ENCODE measurements around the gene STARD4. TPM values are rescaled to one million over a fixed set of nuclear protein-coding genes. Genes with fewer than 3 reads are reported as not detected.

Gene STARD4
- total and polyA plus RNA-seq, 7 experiments from 2014 or later: 3.7 to 70.8 (median 12.3) TPM

DNA sequence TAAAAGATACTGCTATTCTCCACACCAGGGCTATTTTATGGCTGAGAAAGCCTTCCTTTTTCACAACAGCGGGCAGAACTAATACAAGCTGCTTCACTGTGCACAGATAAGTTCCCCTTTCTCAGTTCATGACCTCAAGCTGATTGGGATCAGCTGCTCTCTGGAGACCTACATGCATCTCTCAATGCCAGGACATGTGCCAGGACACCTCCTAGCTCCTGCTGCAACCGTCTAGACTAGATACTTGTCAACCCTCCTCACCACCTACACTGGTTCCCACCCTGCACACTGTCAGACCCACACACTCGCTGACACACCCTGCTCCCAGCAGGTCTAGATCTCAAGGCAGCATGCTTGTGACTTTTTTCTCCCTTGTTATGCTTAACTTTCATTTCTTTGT is 39.8 kb downstream of the STARD4 start:
- ChIA-PET POLR2A (no interaction called here), CTCF (no interaction called here)
- Histone ChIP-seq H3K4me1 (ENCODE audit: control insufficient read depth in 2 of 2, insufficient read depth in 2 of 2, low read length in 2 of 2) (no peaks in the 10 kb centered on the region), H3K27ac (ENCODE audit: low read depth, low read length) (no peak overlapping the region), H3K9me3 (ENCODE audit: control insufficient read depth in 2 of 3, low read length in 3 of 3) (no peaks in the 10 kb centered on the region), H3K27me3 (ENCODE audit: control insufficient read depth in 2 of 2, insufficient read depth in 2 of 2, low read length in 2 of 2) (no peaks in the 10 kb centered on the region), H3K4me3 (ENCODE audit: low read length) (no peak overlapping the region), H3K36me3 (ENCODE audit: control insufficient read depth in 2 of 3, insufficient read depth in 3 of 3, low read length in 3 of 3) (peaks cover 0 to 42% (median 6%) of the 10 kb centered on the region in 3 experiments)
- intact Hi-C loops (cut with micrococcal nuclease): no loop called here
- peaks cover 0 to 43% (median 30%) of the 10 kb centered on the region in 5 donors for H3K36me3 Mint-ChIP-seq
- ATAC-seq (peak; percentile 59), DNase-seq (no peak)
- no peak overlapping the region for H3K4me3 Mint-ChIP-seq
- H3K27me3 Mint-ChIP-seq: no peaks in the 10 kb centered on the region
- peak overlapping the region in 7 of 9 donors; percentile 28 to 88 (median 39) for H3K27ac Mint-ChIP-seq
- peaks cover 0 to 3% (median 0%) of the 10 kb centered on the region in 11 donors for H3K9me3 Mint-ChIP-seq
- H3K4me1 Mint-ChIP-seq: peaks cover 0 to 8% (median 5%) of the 10 kb centered on the region in 7 donors

GRCh38 chr5:111472096-111472495 is 40.2 kb downstream of the STARD4 start:
- DNase-seq: no peak
- Histone ChIP-seq H3K4me1 (ENCODE audit: control insufficient read depth in 2 of 2, insufficient read depth in 2 of 2, low read length in 2 of 2) (no peaks in the 10 kb centered on the region), H3K27ac (ENCODE audit: low read depth, low read length) (no peak overlapping the region), H3K36me3 (ENCODE audit: control insufficient read depth in 2 of 3, insufficient read depth in 3 of 3, low read length in 3 of 3) (peaks cover 0 to 37% (median 6%) of the 10 kb centered on the region in 3 experiments), H3K9me3 (ENCODE audit: control insufficient read depth in 2 of 3, low read length in 3 of 3) (no peaks in the 10 kb centered on the region), H3K27me3 (ENCODE audit: control insufficient read depth in 2 of 2, insufficient read depth in 2 of 2, low read length in 2 of 2) (no peaks in the 10 kb centered on the region), H3K4me3 (ENCODE audit: low read length) (no peak overlapping the region)
- H3K27me3 Mint-ChIP-seq: no peaks in the 10 kb centered on the region
- peaks cover 0 to 12% (median 8%) of the 10 kb centered on the region in 7 donors for H3K4me1 Mint-ChIP-seq
- intact Hi-C loops (cut with micrococcal nuclease): no loop called here
- no peak overlapping the region for H3K4me3 Mint-ChIP-seq
- POLR2A ChIA-PET: no interaction called here
- peaks cover 0 to 40% (median 30%) of the 10 kb centered on the region in 5 donors for H3K36me3 Mint-ChIP-seq
- peaks cover 0 to 5% (median 0%) of the 10 kb centered on the region in 11 donors for H3K9me3 Mint-ChIP-seq
- H3K27ac Mint-ChIP-seq: peak overlapping the region in 6 of 9 donors; percentile 5 to 62 (median 31)
- CTCF ChIA-PET: no interaction called here
- ATAC-seq: no peak

- Mint-ChIP-seq H3K4me3 (no peak overlapping the region), H3K9me3 (peaks cover 0 to 22% (median 0%) of the 10 kb centered on the region in 11 donors), H3K27ac (peak overlapping the region in 7 of 9 donors; percentile 18 to 79 (median 50)), H3K27me3 (no peaks in the 10 kb centered on the region), H3K4me1 (peaks cover 0 to 29% (median 12%) of the 10 kb centered on the region in 7 donors), H3K36me3 (peaks cover 9 to 46% (median 38%) of the 10 kb centered on the region in 5 donors)
- no peak for ATAC-seq
- no peak overlapping the region for H3K27ac ChIP-seq (ENCODE audit: low read depth, low read length)
- no peaks in the 10 kb centered on the region for H3K9me3 ChIP-seq (ENCODE audit: control insufficient read depth in 2 of 3, low read length in 3 of 3)
- H3K27me3 ChIP-seq (ENCODE audit: control insufficient read depth in 2 of 2, insufficient read depth in 2 of 2, low read length in 2 of 2): no peaks in the 10 kb centered on the region
- POLR2A ChIA-PET: interaction anchor here (1.0 kb wide), 1 partner anchor 8 kb away, joined by 3 read pairs; no protein-coding TSS in a partner anchor
- H3K36me3 ChIP-seq (ENCODE audit: control insufficient read depth in 2 of 3, insufficient read depth in 3 of 3, low read length in 3 of 3): peaks cover 0 to 24% (median 6%) of the 10 kb centered on the region in 3 experiments
- DNase-seq: no peak
- H3K4me1 ChIP-seq (ENCODE audit: control insufficient read depth in 2 of 2, insufficient read depth in 2 of 2, low read length in 2 of 2): no peaks in the 10 kb centered on the region
- intact Hi-C loops (cut with micrococcal nuclease): no loop called here
- CTCF ChIA-PET: interaction anchor here (0.6 kb wide), 1 partner anchor 240 kb away, joined by 3 read pairs; no protein-coding TSS in a partner anchor
- no peak overlapping the region for H3K4me3 ChIP-seq (ENCODE audit: low read length)
These were observed 42.4 kb downstream of the STARD4 start for GRCh38 chr5:111469903-111470302.

- no peaks in the 10 kb centered on the region for H3K27me3 ChIP-seq (ENCODE audit: control insufficient read depth in 2 of 2, insufficient read depth in 2 of 2, low read length in 2 of 2)
- peaks cover 11 to 50% (median 40%) of the 10 kb centered on the region in 5 donors for H3K36me3 Mint-ChIP-seq
- no peaks in the 10 kb centered on the region for H3K27me3 Mint-ChIP-seq
- no peak overlapping the region for H3K4me3 ChIP-seq (ENCODE audit: low read length)
- H3K36me3 ChIP-seq (ENCODE audit: control insufficient read depth in 2 of 3, insufficient read depth in 3 of 3, low read length in 3 of 3): peaks cover 0 to 22% (median 6%) of the 10 kb centered on the region in 3 experiments
- H3K27ac ChIP-seq (ENCODE audit: low read depth, low read length): no peak overlapping the region
- no peak overlapping the region for H3K4me3 Mint-ChIP-seq
- H3K9me3 Mint-ChIP-seq: peaks cover 0 to 24% (median 0%) of the 10 kb centered on the region in 11 donors
- H3K9me3 ChIP-seq (ENCODE audit: control insufficient read depth in 2 of 3, low read length in 3 of 3): no peaks in the 10 kb centered on the region
- intact Hi-C loops (cut with micrococcal nuclease): no loop called here
- H3K27ac Mint-ChIP-seq: peak overlapping the region in 7 of 9 donors; percentile 39 to 79 (median 58)
- ChIA-PET POLR2A (interaction anchor here (1.0 kb wide), 1 partner anchor 8 kb away, joined by 3 read pairs; no protein-coding TSS in a partner anchor), CTCF (no interaction called here)
- peaks cover 0 to 30% (median 13%) of the 10 kb centered on the region in 7 donors for H3K4me1 Mint-ChIP-seq
- DNase-seq (no peak), ATAC-seq (no peak)
- H3K4me1 ChIP-seq (ENCODE audit: control insufficient read depth in 2 of 2, insufficient read depth in 2 of 2, low read length in 2 of 2): no peaks in the 10 kb centered on the region
These were observed 42.9 kb downstream of the STARD4 start for GRCh38 chr5:111469293-111469896.

DNA sequence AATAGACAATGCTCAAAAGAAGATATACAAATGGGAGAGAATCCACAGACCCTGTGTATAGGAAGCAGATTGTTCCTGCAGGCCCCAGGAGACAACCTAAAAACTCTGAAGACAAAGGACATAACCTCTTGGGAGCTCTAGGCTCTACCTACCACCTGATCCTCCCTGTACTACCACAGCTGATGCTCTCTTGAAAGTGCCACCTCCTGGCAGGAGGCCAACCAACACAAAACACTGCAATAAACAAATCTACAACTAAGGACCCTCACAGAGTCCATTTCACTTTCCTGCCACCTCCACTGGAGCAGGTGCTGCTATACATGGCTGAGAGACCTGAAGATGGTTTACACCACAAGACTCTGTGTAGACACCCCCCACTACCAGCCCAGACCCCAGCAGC is 49.0 kb downstream of the STARD4 start:
- Histone ChIP-seq H3K4me3 (ENCODE audit: low read length) (no peak overlapping the region), H3K4me1 (ENCODE audit: control insufficient read depth in 2 of 2, insufficient read depth in 2 of 2, low read length in 2 of 2) (no peaks in the 10 kb centered on the region), H3K36me3 (ENCODE audit: control insufficient read depth in 2 of 3, insufficient read depth in 3 of 3, low read length in 3 of 3) (peaks cover 0 to 20% (median 0%) of the 10 kb centered on the region in 3 experiments), H3K27ac (ENCODE audit: low read depth, low read length) (no peak overlapping the region), H3K27me3 (ENCODE audit: control insufficient read depth in 2 of 2, insufficient read depth in 2 of 2, low read length in 2 of 2) (no peaks in the 10 kb centered on the region), H3K9me3 (ENCODE audit: control insufficient read depth in 2 of 3, low read length in 3 of 3) (no peaks in the 10 kb centered on the region)
- H3K36me3 Mint-ChIP-seq: peaks cover 24 to 63% (median 59%) of the 10 kb centered on the region in 5 donors
- peak overlapping the region in 5 of 9 donors; percentile 11 to 72 (median 53) for H3K27ac Mint-ChIP-seq
- no peaks in the 10 kb centered on the region for H3K27me3 Mint-ChIP-seq
- ChIA-PET CTCF (interaction anchor here (0.7 kb wide), 1 partner anchor 15 kb away, joined by 3 read pairs; no protein-coding TSS in a partner anchor), POLR2A (no interaction called here)
- no peak overlapping the region for H3K4me3 Mint-ChIP-seq
- intact Hi-C loops (cut with micrococcal nuclease): no loop called here
- DNase-seq (no peak), ATAC-seq (no peak)
- peaks cover 0 to 25% (median 0%) of the 10 kb centered on the region in 11 donors for H3K9me3 Mint-ChIP-seq
- peaks cover 5 to 53% (median 28%) of the 10 kb centered on the region in 7 donors for H3K4me1 Mint-ChIP-seq

- H3K27me3 ChIP-seq (ENCODE audit: control insufficient read depth in 2 of 2, insufficient read depth in 2 of 2, low read length in 2 of 2): no peaks in the 10 kb centered on the region
- peaks cover 0 to 20% (median 0%) of the 10 kb centered on the region in 3 experiments for H3K36me3 ChIP-seq (ENCODE audit: control insufficient read depth in 2 of 3, insufficient read depth in 3 of 3, low read length in 3 of 3)
- no peak for DNase-seq
- H3K4me3 ChIP-seq (ENCODE audit: low read length): no peak overlapping the region
- H3K9me3 ChIP-seq (ENCODE audit: control insufficient read depth in 2 of 3, low read length in 3 of 3): no peaks in the 10 kb centered on the region
- intact Hi-C loops (cut with micrococcal nuclease): loop anchor here in 1 of 2 donors (1.0 to 2.0 kb wide), 2 partner anchors 8 to 15 kb away; no protein-coding TSS in a partner anchor
- ChIA-PET POLR2A (no interaction called here), CTCF (no interaction called here)
- H3K9me3 Mint-ChIP-seq: peaks cover 0 to 20% (median 0%) of the 10 kb centered on the region in 11 donors
- no peak for ATAC-seq
- H3K27me3 Mint-ChIP-seq: no peaks in the 10 kb centered on the region
- no peaks in the 10 kb centered on the region for H3K4me1 ChIP-seq (ENCODE audit: control insufficient read depth in 2 of 2, insufficient read depth in 2 of 2, low read length in 2 of 2)
- peak overlapping the region in 7 of 9 donors; percentile 0 to 85 (median 68) for H3K27ac Mint-ChIP-seq
- H3K4me1 Mint-ChIP-seq: peaks cover 5 to 58% (median 34%) of the 10 kb centered on the region in 7 donors
- peak overlapping the region in 2 of 10 donors; percentile 5 to 6 for H3K4me3 Mint-ChIP-seq
- H3K36me3 Mint-ChIP-seq: peaks cover 28 to 71% (median 60%) of the 10 kb centered on the region in 5 donors
- H3K27ac ChIP-seq (ENCODE audit: low read depth, low read length): no peak overlapping the region
These were observed 50.4 kb downstream of the STARD4 start for GRCh38 chr5:111461934-111462333.

Data from naive thymus-derived CD4-positive, alpha-beta T cell (primary cell).